H1 (cell line): ENCODE data around the gene MAGI2. TPM values are rescaled to one million over a fixed set of nuclear protein-coding genes. Genes with fewer than 3 reads are reported as not detected.

Experiments
- CHD7 ChIP-seq: fragments of 300-600 bp; sonication (generic); IDR thresholded peaks from 2 replicates; pipeline ENCODE4 v1.7.1; 2012; ENCODE audit warnings: low read length, moderate library complexity, mild to moderate bottlenecking, inconsistent platforms; ENCODE audit not compliant: insufficient replicate concordance
- RNF2 ChIP-seq: fragments of 200-900, 300-1000 bp; sonication (generic); IDR thresholded peaks from 2 replicates; pipeline ENCODE4 v1.7.1; 2016; ENCODE audit warnings: borderline replicate concordance, low read depth, mild to moderate bottlenecking, antibody characterized with exemption, low read length; ENCODE audit not compliant: poor library complexity, severe bottlenecking; ENCODE audit errors: missing control alignments
- polyA plus RNA-seq, 7 experiments: library from polyadenylated mRNA; depleted of rRNA in 3 of 7; stranded (reverse) in 5 of 7; unstranded in 2 of 7; fragments of >200 nt in 5 of 7; fragments of 200-250 nt in 2 of 7; gene quantifications; 1 replicate in 5 of 7; 2 replicates in 1 of 7; 4 replicates in 1 of 7; pipeline versions ENCODE4 v1.2.1 to v1.2.3, GENCODE V29; 2011 to 2013; ENCODE audit warnings: missing spikeins in 2 of 7, mixed read lengths in 2 of 7
- total RNA-seq: library from RNA; stranded (reverse); fragmentation: NEBNext Ultra II Directional; extraction: Animal tissue kit (Norgen Biotek cat#: 25700); gene quantifications from 2 replicates; pipeline ENCODE4 v1.2.1, GENCODE V29; 2021

The MAGI2 gene
- total and polyA plus RNA-seq, 2 of the 8 experiments (the other 6 are each of a cell fraction or from before 2014, with no cell fraction given) = 6.0 to 27.3 TPM

- no peak for TF ChIP-seq RNF2
- no peak for TF ChIP-seq CHD7
These were observed 1102.5 kb downstream of the MAGI2 start (continued) for GRCh38 chr7:78350926-78351325.
